Measurements from ENCODE around the gene DPYSL4.

Gene DPYSL4

DNA sequence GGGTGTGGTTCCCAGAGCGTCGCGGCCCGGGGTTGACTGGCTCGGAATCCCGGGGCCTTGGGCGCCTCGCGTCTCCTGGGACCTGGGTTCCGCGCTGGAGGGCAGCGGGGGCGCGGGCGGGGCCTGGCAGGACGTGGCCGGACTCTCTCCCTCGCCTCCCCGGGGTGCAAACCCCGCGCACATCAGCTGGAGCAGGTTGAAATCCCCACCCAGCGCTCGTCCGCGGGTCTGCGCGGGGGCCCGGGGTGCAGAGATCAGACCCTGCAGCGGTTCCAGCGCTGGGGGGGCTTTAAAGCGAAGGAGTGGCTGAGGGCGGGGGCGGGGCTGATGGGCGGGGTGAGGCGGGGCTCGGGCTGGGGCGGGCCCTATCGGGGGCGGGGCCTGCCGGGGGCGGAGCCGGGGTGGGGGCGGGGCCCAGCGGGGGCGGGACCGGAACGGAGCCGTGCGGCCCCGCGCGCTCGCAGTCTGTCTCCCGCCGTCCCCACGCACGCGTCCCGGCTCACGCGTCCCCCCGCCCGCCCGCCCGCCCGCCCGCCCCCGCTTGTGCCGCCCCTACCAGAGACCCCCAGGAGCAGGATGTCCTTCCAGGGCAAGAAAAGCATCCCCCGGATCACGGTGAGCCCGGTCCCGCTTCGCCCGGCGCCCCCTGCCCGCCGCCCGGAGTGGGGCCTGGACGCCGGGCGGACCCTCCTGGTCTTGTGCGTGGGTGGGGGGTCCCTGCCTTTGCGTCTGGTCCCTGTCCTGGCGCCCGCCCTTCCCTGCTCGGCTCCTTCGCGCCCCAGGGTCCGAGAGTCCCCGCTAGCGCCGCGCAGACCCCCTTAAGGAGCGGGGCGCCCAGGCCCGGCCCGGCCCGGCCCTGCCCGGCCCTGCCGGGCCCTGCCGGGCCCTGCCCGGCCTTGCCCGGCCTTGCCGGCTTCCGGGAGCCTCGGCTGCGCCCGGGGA lies at the start of gene DPYSL4:
DPYSL4 (plus strand) TSS at position 461 of the 942 bp plus-strand sequence; CDS start at position 577, 116 bp downstream.
- DNase-seq (ENCODE audit: low read depth in 2 of 2), result peak in 1 of 2 donors; percentile 17

DNA sequence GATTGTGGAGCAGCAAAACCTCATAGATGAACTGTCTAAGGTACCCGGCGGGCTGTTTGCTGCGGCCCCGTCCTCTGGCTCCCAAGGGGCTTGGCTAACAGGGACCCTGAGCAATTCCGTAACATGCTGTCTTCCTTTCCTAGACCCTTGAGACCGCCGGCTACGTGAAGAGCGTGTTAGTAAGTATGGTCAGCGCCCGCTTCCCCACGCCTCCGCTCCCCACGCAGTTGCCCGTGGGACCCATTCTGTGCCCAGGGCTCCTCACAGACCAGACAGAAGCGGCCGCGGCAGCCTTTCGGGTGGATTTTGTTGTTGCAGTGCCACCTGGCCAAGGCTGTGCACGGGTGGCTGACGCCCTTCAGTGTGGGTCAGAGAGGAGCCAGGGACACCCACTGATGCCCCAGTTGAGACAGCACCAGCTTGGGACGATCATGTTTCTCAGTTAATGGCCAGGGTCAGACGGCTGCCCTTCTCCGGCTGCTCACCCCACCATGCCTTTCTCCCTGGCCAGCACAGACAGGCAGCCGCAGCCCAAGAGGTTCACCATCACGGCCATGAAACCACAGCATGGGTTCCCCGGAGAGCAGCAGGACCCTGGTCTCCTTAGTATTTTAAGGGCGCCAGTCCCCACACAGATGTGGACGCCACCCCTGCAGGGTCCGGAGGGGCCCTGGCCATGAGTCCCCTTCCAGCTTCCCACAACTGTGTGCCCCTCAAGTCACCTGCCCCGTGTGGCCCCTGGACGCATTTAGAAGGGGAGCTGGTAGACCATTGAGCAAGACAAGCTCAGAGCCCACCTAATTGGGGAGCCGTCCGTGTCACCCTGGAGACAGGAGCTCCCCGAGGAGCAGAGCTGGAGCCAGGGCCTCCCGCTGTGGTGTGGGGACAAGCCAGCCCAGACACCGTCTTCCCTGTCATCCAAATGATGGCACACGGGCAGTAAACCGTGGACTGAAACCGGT lies 49.4 kb upstream of the DPYSL4 start:
- DNase-seq (ENCODE audit: low read depth in 2 of 2), result no peak

DNA sequence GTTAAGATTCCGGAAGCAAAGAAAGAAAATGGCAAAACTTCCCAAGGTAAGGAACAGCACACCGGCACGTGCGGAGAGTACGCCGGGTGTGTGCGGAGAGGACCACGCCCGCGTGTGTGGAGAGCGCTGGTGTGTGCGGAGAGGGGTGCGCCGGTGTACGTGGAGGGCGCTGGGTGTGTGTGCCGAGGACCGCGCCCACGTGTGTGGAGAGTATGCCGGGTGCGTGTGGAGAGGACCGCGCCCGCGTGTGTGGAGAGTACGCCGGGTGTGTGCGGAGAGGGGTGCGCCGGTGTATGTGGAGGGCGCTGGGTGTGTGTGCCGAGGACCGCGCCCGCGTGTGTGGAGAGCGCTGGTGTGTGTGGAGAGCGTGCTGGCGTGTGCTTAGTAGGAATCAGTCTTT lies 48.6 kb upstream of the DPYSL4 start:
- DNase-seq (ENCODE audit: low read depth in 2 of 2), result no peak

DNA sequence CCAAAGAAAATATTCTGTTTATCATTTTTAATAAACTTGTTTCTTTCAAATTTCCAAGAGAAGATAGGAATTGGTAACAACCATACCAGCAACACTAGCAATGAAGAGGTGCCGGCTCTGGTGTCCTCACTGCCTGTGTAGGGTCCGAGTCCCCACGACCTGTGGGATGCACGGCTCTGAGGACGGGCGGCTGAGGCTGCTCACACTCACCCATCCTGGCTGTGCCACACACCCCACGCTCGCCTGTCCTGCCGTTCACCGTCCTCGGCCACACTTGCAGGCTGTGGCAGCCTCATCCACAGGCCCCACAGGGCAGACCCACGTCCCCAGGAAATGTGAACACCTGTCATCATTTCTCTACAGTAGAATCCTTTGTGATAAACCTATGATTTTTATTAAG lies 48.2 kb upstream of the DPYSL4 start:
- no peak for DNase-seq (ENCODE audit: low read depth in 2 of 2)

DNA sequence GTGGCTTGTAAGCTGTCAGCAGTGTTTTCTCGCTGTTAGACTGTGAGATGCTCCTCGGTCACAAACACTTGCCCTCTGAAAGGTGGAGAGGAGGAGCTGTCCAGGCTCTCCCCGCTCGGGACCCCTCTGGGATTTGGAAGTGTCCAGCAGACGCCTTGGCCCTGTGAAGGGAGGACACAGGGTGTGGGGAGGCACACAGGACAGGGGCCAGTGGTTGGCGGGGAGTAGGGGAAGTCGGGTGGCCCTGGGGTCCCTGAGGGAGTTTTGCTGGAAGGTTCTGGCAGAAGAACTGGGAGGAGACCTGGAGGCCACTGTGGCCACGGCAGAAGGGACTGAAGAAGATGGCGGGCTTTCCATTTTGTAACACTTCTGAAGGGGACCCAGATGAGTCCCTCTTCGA lies 47.2 kb upstream of the DPYSL4 start:
- DNase-seq (ENCODE audit: low read depth in 2 of 2), result no peak

DNA sequence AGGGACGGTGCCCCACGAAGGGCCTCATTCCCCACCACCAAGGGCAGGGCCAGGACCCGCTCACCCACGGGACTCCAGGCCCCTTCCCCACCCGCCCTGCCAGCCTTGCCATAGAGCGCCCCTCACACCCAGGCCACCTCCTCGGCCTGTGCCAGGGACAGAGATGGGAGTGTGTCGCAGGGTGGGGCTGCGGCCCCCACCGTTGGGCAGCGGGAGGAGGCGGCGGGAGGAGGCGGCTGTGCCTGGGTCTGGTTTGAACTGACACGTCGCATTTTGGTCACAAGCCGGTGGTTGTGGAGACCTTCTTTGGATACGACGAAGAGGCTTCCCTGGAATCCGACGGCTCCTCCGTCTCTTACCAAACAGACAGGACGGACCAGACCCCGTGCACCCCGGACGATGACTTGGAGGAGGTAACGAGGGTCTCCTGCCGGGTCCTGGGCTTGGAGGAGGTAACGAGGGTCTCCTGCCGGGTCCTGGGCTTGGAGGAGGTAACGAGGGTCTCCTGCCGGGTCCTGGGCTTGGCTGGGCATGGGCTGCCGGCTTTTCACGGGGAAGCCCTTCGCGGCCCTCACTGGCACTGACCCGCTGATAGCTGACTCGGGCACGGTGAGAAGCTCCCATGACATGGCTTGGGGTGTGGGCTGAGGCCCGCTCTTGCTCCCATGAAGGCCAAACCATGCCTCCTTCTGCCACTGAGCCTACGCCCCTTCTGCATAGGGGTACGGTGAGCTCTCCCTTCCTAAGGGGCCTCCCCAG lies 46.4 kb upstream of the DPYSL4 start:
- no peak for DNase-seq (ENCODE audit: low read depth in 2 of 2)

DNA sequence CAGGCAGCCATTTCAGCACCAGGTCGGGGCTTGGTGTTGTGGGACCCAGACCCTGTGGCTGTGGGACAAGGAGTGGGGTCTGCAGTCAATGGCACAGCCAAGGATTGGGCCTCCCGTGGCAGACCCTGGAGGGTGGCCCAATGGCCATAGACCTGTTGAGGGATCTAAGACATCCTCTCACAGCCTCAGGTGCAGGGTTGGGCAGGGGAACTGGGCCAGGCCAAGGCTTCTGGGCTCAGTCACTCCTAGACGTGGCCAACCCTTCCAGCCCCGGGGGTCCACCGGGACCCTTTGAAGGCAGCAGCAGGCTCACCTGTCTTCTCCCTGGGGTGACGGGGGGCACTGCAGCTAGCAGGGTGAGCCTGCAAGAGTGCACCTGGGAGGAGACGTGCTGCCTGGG lies 45.7 kb upstream of the DPYSL4 start:
- DNase-seq (ENCODE audit: low read depth in 2 of 2), result no peak

DNA sequence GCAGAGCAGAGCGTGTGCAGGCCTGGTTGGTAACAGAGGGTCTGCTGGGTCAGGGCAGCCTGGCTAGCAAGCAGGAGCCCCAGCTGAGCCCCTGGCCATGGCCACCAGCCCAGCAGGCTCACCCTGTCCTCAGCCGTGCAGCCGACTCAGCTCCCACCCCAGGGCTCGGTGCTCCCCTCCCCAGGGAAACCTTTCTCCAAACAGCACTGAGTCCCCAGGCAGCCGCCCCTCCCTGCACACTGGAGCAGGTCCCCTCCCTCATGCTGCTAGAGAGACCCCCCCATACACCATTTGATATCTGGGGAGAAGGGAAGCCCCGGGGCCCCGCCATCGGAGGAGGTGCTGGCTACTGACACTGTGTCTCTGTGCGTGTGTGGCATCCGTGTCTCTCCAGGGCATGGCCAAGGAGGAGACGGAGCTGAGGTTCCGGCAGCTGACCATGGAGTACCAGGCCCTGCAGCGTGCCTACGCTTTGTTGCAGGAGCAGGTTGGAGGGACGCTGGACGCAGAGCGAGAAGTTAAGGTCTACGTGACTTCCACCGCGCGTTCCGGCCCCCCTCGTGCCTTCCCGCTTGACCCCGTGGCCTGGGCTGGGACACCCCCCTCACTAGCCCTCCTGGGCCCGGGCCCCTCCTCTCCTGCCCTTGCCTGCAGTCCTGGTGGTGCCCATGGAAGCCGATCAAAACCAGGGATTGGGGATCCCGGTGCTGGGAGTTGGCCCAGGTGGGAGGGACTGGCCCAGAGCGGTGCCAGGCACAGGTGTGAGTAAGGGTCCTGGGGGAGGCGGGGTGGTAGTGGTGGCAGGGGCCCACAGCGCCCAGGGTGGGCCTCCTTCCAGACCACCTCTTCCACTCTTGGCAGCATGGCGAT lies 45.0 kb upstream of the DPYSL4 start:
- DNase-seq (ENCODE audit: low read depth in 2 of 2), result no peak

DNA sequence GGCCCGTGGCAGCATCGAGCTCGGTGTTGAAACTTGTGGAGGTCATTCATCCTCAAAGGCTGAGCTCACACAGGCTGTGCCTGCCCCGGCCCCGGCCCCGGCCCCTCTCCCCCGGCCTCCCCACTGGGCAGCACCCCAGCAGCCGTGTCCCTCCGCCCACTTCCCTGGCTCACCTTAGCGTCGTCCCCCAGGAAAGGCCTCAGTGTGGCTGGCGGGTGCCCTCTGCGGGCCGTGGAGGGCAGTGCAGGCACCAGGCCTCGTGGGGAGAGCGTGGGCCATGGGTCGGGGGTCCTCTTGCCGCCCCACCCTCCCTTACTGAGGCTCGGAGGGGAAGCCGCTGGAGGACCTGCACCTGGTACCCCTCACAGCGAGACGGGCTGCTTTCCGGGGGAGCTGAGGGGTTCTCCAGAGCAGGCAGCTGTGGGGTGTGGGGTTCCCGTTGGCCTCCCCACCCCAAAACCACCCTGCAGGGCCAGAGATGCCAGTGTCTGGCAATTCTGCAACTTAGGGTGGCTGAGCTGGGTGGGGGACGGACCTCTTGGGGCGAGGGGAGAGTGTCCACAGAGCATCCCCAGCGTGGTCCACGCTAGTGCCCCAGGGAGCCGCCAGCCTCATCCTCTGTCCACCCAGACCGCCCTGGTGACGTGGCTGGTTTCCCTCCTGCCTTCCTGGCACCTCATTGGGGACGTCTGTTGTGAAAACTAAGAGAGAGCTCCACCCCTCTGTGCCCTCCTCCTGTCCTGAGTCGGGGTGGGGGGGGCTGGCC lies 44.2 kb upstream of the DPYSL4 start:
- peak in 1 of 2 donors; percentile 41 for DNase-seq (ENCODE audit: low read depth in 2 of 2)

DNA sequence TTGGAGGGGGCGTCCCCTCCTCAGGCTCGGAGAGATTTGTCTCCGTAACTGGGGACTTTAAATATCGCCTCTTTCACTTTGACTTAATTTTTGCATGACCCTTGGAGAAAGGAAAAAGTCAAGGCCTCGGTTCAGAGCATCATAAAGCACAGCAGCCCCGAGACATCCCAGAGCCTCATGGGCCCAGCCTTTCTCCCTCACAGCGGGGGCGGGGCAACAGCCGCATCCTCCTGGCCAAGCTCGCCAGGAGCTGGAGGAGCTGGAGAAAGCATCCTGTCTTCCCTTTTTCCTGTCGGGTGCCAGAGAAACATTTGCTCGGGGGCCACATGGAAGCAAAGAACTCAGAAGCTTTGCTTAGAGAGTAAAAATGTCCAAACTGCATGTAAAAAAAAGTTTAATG lies 43.6 kb upstream of the DPYSL4 start:
- DNase-seq (ENCODE audit: low read depth in 2 of 2), result no peak

DNA sequence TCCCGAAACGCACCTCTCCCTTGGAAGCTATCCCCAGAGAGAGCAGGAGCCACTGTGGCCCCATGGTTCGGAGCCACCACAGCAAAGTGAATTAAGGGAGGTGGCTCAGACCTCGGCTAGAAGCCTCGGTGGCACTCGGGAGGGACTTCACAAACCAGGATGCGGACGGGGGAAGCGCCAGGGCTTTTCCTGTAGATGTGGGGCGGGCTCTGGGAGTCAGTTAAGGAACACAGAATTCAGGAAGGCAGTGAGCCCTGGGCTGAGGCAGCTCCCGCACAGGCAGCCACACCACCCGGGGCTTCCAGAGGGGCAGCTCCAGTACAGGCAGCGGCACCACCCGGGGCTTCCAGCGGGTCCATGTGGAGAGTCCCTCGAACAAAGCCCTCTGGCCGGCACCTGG lies 42.7 kb upstream of the DPYSL4 start:
- no peak for DNase-seq (ENCODE audit: low read depth in 2 of 2)

DNA sequence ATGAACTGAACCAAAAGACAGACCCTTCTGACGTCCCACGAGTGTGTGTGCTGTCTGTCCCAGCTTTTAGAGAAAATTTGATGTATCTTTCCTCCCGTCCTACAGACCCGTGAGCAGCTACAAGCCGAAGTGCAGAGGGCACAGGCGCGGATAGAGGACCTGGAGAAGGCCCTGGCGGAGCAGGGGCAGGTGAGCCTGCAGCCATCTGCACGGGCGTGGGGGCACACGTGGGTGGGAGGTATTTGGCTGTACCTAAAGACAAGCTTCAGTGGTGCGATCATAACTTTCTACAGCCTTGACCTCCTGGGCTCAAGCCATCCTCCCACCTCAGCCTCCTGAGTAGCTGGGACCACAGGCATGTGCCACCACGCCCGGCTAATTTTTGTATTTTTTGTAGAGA lies 41.7 kb upstream of the DPYSL4 start:
- no peak for DNase-seq (ENCODE audit: low read depth in 2 of 2)

DNA sequence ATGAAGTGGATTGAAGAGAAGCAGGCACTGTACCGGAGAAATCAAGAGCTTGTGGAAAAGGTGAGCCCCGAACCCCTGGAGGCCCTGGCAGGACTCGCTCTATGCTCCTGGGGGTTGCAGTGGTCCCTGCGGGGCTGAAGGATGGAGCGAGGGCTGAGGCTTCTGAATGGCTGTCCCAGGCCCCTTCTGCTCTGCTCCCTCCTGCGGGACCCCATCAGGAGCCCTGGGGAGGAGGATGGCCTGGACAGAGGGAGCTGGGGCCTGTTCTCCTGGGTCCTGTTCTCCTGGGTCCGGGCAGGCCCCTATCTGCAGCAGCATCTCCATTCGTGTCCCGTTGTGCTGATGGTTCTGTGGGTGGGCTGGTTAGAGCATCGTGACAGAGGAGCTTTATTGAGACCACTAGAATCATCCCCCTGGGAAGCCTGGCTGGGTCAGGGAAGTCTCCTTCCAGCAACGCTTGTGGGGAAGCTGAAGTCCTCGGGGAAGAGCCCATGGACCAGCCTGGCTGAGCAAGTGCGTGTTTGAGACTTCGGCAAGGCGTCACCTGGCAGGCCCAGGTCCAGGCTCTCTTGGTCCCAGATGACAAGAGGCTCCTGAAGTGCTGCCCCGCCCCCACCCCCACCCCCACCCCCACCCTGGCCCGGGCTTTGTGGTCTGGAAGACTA lies 41.1 kb upstream of the DPYSL4 start:
- no peak for DNase-seq (ENCODE audit: low read depth in 2 of 2)

DNA sequence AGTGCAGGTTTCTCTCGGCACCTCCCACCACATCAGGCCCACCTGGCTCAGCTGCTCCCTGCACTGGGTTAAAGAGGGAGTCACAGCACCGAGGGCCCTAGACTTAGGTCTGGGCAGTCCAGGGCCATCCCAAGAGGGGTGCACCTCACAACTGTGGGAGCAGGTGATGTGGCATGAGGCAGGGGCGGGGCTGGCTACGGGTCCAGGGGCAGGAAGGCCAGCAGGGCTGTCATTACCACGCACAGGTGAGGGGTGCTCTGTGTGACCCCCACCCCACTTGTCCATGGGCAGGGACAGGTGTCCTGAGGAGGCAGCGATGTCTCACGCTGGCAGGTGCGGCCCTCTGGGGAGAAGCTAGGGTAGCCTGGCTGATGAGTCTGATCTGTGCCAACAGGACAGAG lies 40.5 kb upstream of the DPYSL4 start:
- DNase-seq (ENCODE audit: low read depth in 2 of 2), result no peak

DNA sequence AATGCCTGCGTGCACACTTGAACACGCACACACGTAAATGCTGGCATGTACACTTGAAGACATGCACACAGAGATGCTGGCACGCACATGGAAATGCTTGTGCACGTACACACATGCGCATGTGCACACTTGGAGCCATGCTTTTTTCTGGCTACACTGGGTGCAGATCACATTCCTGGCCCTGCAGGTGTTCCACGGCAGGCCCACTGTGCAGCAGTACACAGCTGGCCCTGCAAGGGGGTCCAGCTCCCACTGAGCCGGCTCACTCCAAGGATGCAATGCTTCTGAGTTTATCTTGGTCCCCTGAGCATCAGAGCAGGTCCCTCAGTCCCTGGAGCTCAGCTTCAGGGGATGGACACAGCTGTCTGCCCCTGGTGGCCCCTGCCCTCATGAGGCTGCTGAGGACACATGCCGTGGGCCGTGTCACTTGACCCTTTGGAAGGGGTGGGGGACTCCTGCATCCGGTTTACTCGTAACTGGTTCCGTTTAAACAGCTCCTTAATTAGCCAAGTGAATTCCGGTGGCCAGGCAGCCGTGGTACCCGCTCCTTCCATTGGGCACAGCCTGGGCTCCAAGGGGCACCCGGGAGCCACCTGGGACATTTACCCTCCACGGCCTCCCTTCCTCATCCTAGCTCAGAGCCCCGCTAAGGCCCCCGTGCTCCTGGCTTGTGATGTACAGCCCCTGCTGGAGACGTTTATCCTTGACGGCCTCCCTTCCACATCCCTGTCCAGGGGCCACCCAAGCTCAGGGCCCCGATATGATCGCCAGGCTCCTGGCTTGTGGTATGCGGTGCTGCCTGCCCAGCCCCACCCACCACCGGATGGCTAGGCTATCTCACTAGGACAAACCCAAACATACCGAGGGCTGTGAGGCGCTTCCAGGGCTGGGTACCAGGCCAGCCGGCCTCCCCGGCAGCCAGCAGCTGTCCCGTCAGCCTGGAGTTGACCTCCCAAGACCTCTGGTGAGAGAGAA lies 39.5 kb upstream of the DPYSL4 start:
- DNase-seq (ENCODE audit: low read depth in 2 of 2), result no peak

DNA sequence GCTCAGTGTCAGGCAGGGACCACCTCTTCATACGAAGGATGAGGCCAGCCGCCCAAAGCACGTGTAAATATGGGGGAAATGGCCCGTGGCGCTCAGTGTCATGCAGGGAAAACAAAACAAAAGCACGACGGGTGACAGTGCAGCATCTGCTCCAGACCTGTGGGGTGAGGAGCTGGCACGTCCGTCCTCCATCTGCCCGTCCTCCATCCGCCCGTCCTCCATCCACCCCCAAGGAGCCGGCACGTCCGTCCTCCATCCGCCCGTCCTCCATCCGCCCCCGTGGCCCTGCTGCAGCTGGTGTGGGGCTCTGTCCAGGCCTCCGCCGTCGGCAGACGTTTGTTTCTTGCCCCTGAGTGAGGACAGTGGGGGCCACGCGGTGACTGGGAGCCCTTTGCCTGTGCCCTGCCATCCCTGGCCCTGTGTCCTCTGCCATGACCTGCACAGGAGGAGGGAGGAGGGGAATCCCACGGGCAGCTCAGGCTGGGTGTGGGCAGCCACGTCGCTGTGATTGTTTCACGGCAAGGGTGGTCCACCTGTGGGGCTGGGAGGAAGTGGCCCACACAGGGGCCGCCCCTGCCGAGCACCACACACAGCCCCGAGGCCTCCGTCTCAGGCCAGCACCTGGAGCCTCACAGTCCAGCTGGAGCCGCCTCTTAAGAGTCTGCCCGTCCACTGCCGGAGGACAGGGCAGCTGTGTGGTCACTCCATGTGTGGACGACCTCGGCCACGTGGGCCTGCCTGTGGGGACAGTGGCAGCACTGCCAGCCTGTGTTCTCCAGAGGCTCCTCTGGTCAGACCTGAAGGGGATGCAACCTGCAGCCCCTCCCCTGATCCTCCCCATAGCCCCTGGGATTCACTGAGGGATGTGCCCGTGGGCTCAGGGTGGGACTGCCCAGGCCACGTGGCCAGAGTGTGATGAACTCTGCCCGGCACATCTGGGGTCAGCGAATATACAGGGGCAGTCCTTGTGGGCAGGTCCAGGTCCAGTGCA lies 38.2 kb upstream of the DPYSL4 start:
- DNase-seq (ENCODE audit: low read depth in 2 of 2), result no peak

DNA sequence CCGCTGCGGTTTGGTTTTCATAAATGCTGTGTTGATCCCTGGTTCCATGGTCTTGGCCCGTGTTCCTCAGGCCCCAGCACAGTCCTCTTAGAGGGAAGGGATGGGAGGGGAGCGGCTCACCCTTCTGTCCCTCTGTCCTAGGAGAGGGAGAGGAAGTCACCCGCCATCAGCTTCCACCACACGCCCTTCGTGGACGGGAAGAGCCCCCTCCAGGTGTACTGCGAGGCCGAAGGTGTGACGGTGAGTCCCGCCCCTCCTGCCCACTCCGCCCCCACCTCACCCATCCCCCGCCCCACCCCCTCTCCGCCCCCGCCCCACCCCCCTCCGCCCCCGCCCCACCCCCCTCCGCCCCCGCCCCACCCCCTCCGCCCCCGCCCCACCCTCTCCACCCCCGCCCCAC lies 37.5 kb upstream of the DPYSL4 start:
- no peak for DNase-seq (ENCODE audit: low read depth in 2 of 2)
